COR-L47 (cell line): Measurements from ENCODE around the gene HS6ST2.

Experiments
- DNase-seq: peaks from one replicate; lab custom pipeline; 2025; lab: John Stamatoyannopoulos, UW

The HS6ST2 gene

DNA sequence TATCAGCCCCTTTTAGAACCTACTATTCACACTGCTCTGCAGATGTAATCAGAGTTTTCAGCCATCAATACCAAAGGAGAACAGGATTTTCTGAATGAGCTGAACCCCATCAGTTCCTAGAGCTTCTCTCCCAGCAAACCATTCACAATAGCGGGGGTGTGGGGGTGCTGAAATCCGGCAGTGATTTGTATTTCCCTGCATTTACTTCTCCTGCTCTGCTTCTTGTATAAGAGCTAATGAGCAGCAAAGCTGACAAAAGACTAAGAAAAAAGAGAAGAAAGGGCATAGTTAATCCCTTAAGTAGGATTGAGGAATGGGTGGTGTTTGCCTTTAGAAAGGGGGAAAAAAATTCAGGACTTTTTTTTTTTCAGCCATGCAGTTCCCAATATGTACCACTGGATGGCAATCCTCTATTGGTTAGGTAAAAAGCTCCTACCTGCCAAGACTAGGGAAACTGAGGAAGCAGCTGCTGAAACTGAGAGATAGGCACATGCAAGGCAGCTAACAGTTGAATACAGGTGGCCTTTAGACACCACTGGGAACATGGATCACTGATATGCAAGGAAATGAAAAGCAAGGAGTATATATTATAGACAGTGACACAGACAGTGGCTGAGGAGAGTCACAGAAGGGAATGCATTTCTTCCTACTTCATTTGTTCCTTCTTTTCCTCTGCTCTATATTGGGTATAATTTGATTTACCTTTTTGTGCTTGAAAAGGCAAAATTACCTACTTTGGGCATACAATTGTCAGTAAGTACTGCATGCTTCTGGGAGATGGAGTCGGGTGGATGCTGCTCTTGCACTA is 217.9 kb downstream of the HS6ST2 start:
- no peak for DNase-seq

DNA sequence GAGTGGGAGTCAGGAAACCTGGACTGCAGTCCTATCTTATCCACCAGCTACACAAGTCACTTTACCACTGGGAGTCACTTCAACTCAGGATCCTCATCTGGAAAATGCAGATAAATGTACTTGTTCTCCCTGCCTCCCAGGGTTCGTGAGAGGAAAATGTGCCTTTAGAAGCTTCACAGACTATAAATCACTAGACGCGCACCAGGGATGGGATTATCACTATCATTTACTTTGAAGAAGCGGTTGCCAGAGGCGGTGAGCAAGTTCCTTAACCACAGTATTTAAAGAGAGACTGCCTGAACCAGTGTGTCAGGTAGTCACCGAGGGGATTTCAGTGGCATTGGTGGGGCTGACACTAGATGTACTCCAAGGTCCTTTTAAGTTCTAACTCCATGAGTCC is 219.5 kb downstream of the HS6ST2 start:
- no peak for DNase-seq

DNA sequence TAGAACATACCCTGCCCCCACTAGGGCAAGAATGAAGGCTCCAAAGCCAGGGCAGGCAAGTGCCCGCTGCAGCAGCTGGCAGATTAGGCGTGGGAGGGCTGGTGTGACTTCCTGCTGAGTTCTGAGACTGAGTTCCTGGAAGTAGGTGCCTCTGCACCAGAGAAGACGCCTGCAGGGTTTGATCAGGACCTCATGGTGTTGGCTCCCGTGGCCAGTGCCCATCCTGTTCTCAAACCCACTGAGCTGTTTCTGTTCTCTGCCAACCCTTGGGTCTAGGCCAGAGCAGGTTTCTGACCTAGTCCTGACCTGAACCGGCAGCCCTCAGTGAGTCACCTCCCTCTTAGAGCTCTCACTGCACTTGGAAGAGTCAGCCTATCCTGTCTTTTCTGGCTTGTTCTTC is 220.7 kb downstream of the HS6ST2 start:
- DNase-seq: no peak

DNA sequence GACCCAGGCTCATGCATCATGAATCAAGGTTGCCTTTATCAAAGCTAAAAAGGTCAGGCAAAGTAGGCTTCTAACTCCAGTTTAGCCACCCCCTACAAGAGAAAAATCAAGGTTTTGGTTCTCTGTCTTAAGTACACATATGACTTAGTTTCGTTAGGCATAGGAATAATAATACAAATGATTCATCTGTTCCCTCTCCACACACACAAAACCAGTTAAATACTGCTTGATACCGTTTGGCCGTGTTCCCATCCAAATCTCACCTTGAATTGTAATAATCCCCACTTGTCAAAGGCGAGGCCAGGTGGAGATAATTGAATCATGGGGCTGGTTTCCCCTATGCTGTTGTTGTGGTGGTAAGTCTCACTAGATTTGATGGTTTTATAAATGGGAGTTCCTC is 226.2 kb downstream of the HS6ST2 start:
- no peak for DNase-seq

DNA sequence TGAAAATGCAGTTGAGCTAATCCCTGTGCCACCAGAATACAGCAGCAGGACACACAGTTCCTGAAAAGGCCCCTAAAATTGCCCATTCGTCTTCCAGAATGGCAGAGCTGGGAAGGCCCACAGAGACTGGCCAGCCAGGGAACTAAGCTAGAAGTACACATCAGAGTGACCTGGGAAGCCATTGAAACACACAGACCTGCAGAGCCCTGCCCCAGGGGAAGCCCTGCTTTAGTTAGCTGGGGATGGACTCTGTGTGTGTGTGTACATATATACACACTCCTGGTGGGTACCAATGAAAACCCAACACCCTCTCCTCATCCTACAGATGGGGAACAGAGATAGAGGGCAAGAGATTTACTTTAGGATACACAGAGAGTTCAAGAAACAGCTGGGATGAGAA is 227.7 kb downstream of the HS6ST2 start:
- DNase-seq: no peak

DNA sequence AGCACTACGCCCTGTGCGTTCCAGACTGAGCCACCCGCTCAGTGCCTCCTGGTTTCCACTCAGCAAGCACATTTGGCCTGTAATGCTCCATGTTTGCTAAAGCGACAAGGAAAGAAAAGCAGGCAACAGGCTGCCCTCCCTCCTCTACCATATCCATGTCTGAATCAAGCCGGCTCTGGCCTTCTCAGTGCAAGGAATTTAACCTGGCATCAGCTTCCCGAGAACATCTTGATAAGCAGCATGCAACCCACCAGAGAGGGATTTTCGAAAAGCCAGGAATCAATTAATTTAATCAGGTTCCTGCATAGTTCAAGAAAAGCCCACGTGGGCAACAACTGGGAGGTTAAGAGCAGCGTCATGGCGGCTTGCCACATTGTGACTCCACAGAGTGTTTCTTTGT is 228.2 kb downstream of the HS6ST2 start:
- DNase-seq: no peak

DNA sequence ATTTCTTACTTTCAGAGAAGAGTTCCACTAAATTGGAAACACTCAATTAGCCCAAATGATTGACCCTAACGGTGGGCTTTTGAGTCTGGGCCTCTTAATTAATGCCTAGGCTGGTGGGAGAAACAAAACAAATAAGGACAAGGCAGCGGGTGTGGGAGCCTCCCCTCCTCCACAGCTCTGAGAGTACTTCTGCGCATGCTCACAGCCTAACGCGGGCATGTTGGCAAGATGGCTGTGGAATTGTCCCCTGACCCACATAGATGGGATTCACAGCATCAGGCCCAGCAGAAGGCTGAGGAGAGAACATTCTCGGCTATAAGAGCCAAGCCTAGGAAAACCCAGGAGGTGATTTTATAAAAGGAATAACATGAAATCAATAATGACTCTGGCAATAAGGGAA is 230.1 kb downstream of the HS6ST2 start:
- no peak for DNase-seq

DNA sequence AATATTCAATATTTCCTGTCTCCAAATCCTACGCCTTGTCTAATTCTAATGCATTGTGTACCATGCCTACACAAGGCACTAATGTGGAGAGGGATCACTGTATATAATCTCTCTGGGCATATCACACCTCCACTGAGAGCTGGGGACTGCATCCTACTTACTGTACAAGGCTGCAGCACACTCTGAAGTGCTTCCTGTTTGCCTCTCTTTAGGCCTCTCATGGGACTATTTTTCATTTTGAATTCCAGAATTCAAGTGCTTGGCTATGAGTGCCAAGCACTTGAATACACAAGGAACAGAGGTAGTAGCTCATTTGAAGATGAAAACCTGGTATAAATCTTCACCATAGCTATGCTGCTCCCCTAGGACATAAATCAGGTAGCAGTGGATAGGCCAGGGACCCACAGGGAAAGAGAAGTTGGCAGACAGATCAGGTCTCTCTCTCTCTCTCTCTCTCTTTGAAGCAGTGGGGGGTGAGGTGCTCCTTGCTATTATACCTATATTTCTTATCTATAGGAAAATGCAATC is 239.9 kb downstream of the HS6ST2 start:
- no peak for DNase-seq

DNA sequence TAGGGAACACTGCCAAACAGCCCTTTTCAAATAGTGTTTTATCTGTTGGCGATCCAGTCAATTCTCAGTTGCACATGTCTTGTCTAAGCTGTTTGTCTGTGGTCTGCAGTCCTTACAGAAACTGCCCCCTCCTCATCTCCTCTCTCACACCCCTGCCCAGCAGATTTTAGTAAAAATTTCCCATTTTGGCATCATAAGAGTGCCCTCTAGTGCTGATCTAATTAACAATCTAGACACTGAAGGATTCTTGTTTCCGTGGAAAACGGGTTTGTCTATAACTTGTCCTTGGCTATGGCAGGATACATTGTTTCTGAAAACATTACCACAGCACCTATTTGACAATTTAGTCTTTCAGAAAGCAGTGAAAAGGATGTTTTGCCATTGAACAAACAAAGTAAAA is 242.4 kb downstream of the HS6ST2 start:
- no peak for DNase-seq

DNA sequence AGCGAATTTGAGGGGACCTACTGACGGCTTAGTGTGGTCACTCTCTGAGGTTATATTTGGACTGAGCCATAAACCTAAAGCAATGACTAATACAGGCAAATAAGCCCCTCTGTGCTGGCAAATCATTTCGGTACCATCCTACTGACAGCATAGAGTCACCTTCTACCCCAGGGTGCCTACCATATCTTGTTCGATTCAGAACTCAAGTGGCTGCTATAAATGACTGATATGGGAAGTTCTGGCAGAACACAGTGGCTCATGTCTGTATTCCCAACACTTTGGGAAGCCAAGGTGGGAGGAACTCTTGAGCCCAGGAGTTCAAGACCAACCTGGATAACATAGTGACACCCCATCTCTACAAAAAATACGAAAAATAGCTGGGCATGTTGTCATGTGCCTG is 243.5 kb downstream of the HS6ST2 start:
- DNase-seq: no peak

DNA sequence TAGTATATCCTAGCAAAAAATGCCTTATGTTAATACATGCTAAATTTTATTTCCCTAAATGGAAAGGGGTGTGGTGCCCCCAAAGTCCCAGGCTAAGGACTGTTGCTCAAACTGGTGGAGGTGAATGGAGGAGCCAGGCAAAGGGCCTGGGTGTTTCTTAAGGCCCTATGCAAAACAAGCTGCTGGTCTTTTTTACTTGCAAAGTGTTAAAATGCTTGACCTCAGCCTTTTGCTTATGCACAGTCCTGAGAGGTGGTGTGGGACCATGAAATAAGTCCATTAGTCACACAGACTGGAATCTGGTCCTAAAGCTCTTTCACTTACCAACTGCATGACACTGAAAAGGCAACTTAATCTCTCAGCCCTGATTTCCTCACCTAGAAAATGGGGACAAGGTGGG is 246.1 kb downstream of the HS6ST2 start:
- DNase-seq: no peak

DNA sequence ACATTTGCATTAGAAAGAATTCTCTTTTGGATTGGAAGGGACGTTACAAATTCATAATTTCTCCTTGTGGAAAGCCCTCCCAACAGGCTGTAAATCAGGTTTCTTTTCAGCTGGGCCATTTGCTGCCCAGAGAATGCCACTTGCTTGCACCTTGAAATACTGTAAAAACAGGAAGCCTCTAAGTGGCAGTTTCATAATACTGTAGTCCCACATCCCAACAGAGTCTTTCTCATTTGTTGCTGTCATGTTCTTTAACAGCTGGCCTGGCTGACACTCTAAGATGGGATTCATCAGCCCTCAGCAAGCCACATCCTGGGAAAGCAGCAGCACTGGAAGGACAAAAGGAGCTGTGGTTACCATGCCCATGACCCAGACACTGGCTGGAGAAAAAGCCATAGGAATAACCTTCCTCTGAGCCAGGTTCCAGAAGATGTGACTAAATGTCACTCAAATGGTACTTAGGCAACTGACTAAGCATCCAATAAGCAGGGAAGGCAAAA is 247.7 kb downstream of the HS6ST2 start:
- DNase-seq: no peak

DNA sequence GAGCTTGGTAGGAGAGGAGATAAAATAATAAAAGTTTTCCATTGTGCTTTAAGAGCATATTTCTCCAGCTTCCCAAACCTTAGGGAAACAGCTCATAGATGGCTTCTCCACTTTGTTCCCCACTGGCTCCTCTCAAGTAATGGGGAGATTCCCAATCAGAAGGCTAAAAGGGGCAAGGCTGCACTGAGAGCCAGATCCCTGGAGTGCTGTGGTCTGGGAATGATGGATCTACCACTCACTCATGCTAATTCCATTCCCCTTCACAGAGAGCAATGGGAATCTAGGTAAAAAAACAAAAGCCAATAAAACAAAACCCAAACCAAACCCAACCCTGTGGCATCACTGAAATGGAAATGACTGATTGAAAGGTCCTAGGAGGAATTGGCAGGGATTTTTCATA is 249.9 kb downstream of the HS6ST2 start:
- no peak for DNase-seq

DNA sequence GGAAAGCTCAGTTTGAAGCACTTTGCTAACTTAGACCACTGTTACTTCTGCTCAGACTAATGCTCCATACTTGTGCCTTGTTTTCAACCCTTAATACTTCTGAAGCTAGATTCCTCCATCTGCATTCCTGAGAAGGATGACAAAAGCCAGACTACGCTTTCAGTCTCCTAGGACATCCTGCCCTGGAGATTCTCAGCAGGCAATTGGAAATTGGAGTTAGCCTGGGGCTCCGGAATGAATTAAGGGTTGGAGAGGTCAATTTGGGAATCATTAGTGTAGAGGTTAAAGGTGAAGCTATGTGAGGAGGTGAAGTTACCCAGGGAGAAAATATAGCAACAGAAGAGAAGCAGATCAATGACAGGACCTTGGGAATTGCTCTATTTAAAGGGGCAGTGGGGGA is 253.7 kb downstream of the HS6ST2 start:
- DNase-seq: no peak

DNA sequence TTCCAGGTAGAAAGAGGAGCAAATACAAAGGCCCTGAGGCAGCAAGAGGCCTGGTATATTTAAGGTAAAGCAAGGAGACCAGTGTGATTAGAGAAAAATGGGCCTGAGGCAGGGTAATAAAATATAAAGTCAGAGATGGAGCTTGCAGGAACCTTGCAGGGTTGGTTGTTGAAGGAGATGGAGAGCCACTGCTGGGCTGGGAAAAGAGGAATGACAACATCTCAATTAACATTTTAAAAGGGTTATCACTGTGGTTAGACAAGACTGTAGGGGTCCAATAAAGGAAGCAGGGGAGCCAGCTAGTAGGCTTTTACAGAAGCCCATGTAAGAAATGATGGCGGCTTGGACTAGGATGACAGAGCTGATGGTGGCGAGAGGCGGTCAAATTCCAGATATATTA is 264.0 kb downstream of the HS6ST2 start:
- no peak for DNase-seq

DNA sequence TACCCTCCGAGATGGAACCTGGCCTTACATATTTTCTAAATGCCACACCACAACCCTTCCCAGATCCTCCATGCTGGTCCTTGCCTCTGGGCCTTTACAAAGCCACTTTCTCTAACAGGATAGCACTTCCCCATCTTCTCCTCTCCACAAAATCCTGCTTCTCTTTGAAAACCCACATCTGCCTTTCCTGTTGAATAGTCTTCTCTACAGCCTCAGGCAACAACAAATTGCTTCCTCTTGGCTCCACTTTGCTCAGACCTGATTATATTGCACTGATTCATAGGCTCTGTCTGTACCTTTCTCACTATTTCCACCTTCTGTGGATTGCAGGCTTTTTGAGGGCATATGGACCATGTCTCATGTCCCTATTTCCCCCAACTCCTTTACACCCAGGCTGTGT is 265.9 kb downstream of the HS6ST2 start:
- no peak for DNase-seq

DNA sequence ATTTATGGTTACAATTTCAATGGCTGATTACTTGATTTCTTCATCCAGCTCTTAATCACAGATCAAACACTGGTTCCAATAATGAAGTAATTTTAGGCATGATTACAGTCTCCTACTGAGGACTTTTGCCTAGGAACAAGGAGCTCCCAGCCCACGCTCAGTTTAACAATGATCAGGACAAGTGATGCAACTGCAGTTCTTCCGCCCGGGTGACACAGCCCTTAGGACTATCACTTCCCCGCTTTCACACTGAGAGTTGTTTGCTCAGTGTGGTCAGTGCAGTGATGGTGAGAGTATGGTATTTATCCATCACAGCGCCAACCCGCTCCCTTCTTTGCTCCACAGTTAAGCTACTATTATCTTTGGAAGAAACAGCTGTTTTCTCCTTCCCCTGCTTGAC is 266.4 kb downstream of the HS6ST2 start:
- no peak for DNase-seq

DNA sequence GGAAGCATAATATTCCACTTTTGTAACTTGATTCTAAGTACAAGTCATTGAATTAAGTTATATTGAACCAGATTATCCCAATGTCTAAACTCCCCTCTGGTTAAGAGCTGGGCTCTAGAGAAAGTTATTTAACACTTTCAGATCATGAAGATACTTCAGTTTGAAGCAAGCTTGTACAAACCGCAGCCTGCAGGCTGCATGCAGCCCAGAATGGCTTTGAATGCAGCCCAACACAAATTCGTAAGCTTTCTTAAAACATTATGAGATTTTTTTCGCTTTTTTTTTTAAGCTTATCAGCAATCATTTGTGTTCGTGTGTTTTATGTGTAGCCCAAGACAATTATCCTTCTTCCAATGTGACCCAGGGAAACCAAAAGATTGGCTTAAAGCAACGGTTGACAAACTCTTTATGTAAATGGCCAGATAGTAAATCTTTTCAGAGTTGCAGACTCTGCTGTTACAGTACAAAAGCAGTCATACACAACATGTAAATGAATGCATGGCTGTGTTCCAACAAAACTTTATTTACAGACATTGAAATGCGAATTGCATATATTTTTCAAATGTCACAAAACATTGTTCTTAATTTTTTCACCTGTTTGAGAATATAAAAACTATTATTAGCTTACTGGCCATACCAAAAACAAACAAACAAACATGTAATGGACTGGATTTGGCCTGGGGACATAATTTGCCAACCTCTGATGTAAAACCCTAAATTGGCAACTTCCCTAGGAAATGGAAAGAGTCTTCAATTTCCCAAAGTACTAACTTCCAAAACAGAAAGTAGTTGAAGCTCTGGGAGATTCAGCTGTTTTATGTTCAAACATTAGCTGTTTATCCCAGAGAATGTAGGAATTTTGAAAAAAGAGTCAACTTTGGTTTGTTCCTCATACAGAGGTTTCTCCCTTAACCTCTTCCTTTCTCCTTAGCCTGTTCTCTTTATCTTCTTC is 268.5 kb downstream of the HS6ST2 start:
- DNase-seq: no peak

DNA sequence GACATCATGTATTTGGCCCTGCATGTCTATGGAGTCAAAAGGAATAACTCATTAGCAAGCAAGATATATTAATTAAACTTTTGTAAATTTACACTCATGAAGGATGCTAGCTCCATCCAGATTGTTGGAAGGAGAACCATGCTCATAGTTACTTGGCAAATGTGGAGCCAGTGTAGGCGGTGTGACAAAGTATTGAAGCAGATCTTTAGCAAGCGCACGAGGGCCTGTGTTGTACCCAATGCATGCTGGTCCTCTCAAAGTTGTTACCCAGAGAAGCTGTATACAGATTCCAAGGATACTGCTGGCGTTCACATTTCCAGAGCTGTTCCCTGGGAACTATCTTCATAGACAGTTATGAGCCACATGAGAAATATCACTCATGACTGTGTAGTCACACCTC is 273.2 kb downstream of the HS6ST2 start:
- no peak for DNase-seq

DNA sequence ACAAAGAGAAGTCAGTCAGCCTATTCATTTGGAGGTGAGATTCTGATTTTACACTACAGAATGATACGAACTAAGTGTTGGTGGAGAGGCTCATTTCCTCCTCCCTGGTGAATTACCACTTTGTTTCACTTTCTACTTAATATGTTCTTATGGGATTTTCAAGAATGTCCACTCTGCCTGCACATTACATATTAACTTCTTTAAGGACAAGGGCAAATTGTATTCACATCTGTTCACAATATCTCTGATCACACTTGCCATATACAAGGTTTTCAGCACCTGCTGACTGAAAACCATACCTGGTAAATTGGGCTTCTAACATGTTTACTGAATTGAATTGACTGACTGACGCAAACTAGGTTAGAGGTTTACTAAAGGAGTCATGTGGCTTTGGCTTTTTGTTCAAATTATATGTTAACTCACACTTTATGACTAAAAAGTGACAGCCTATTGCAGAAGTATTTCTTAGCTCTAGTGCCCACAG is 281.2 kb downstream of the HS6ST2 start:
- no peak for DNase-seq

DNA sequence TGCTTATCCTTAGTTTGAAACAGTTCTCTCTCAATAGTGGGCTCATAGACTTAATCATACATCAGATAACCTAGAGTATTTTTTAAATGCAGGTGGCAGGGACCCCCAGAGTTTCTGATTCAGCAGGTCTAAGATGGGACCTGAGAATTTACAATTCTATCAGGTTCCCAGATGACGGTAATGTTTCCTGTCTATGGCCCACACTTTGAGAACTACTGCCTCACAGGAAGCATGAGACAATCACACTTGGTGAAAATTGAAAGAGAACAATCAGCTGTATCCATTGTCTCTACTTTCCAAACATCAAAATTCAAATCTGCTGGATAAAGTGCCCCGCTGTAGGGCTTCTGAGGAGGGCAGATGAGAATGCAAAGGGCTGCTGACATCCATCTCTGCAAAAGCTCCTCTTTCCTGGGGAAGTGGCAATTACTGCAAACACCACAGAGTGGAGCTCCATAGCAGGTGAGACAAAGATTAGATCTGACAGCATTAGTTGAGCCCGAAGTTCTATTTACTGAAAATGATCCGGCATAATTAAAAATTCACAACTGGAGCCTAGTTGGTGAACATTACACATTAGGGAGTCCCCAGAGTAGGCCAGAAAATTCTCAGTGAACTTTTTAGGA is 281.8 kb downstream of the HS6ST2 start:
- DNase-seq: no peak

DNA sequence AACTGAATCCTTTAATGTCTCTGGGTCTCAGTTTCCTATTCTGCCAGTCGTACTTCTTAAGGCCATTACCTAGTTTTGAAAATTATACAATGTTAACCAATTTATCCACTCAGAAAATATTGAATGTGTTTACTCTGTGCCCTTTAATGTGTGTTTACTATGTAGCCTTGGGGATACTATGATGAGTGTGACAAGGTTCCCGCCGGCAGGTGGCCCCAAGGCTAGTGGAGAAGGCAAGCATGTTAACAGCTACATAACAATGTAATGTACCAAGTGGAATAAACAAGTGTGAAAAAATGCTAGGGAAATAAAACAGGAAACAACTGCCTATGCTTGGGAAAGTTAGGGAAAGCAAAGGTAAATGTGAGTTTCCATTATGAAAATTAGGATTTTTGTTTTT is 282.3 kb downstream of the HS6ST2 start:
- DNase-seq: no peak
